Muscle of back (tissue), 13 donors: ENCODE results near the gene FGD3. TPM values are rescaled to one million over a fixed set of nuclear protein-coding genes. Genes with fewer than 3 reads are reported as not detected.
"Not testable (repeated sequence)": the region's sequence is repeated elsewhere in the genome, so short reads cannot be mapped to it uniquely, and the experiment has no call there.

Experiments
- DNase-seq, 3 donors: peaks; one replicate each; pipeline versions ENCODE4 v3.0.0 to v3.0.0-alpha.2; 2013
- long read RNA-seq, 9 donors: transcript quantifications; one replicate each; lab custom pipeline, GENCODE V29; 2026
- polyA plus RNA-seq, 10 donors: library from polyadenylated mRNA; unstranded; fragments of 120-200 nt; gene quantifications; one replicate each; pipeline ENCODE4 v1.2.1, GENCODE V29; 2013; ENCODE audit not compliant: insufficient read length in 10 of 10

The FGD3 gene, protein sequence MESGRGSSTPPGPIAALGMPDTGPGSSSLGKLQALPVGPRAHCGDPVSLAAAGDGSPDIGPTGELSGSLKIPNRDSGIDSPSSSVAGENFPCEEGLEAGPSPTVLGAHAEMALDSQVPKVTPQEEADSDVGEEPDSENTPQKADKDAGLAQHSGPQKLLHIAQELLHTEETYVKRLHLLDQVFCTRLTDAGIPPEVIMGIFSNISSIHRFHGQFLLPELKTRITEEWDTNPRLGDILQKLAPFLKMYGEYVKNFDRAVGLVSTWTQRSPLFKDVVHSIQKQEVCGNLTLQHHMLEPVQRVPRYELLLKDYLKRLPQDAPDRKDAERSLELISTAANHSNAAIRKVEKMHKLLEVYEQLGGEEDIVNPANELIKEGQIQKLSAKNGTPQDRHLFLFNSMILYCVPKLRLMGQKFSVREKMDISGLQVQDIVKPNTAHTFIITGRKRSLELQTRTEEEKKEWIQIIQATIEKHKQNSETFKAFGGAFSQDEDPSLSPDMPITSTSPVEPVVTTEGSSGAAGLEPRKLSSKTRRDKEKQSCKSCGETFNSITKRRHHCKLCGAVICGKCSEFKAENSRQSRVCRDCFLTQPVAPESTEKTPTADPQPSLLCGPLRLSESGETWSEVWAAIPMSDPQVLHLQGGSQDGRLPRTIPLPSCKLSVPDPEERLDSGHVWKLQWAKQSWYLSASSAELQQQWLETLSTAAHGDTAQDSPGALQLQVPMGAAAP
- polyA plus RNA-seq = 1 to 10 TPM; 2.1 to 7.2 (median 3.6) TPM
- long read RNA-seq, donor 1 = 0 reads
- long read RNA-seq, donor 2, partial matches to known transcripts = 0 of 1 reads
- long read RNA-seq, donor 2, other reads (novel, unspliced or antisense) = 0 of 1 reads
- long read RNA-seq, donor 3 = 0 reads
- long read RNA-seq, donor 4, partial matches to known transcripts = 0 of 1 reads
- long read RNA-seq, donor 4, other reads (novel, unspliced or antisense) = 0 of 1 reads
- long read RNA-seq, donor 5 = 0 reads
- long read RNA-seq, donor 6 = 0 reads
- long read RNA-seq, donor 7 = 0 reads
- long read RNA-seq, donor 8, partial matches to known transcripts = 0 of 1 reads
- long read RNA-seq, donor 8, other reads (novel, unspliced or antisense) = 0 of 1 reads
- long read RNA-seq, donor 9 = 0 reads

DNA sequence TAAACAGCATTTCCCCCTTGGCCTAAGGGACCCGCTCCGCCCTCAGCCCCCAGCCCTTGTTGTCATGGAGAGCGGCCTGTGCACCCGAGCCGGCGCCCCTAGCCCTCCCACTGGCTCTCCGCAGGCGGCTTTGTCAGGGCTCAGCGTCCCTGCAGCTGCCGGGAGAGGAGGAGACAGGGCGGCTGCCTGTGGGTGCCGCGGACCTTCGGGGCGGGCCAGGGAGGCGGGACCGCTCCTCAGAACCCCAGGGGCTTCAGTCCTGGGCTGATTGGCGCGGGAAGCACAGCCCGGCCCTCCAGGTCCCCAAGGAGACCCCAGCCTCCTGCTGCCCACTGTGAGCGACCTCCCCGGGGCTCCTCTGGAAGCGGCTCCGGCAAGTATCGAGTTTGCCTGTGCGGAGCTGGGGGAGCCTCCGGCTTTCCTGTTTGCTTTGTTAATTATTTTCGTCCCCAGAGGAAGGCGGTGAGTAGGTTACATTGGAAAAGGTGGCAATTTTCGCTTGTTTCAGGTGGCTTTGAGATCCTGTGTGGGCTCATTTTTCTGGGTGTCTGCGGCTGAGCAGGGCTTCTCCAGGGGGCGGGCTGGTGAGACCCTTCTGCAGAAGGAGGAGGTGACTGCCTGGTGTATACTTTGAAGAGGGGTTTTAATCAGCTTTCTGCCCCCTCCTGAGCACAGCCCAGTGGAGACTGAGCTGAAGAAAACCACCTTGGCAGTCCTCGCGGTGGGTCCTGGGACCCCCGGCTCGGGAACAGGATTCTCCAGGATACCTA is at the start of gene FGD3:
FGD3 (plus strand) TSS at position 256 of the 770 bp plus-strand sequence. CDS start 28,734 bp downstream, outside the sequence.
- peak in 1 of 3 donors; percentile 63 for DNase-seq

DNA sequence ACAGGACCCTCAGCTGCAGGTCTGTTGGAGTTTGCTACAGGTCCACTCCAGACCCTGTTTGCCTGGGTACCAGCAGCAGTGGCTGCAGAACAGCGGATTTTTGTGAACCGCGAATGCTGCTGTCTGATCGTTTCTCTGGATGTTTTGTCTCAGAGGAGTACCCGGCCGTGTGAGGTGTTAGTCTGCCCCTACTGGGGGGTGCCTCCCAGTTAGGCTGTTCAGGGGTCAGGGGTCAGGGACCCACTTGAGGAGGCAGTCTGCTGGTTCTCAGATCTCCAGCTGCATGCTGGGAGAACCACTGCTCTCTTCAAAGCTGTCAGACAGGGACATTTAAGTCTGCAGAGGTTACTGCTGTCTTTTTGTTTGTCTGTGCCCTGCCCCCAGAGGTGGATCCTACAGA is 42.2 kb upstream of the FGD3 start:
- not testable (repeated sequence) for DNase-seq

DNA sequence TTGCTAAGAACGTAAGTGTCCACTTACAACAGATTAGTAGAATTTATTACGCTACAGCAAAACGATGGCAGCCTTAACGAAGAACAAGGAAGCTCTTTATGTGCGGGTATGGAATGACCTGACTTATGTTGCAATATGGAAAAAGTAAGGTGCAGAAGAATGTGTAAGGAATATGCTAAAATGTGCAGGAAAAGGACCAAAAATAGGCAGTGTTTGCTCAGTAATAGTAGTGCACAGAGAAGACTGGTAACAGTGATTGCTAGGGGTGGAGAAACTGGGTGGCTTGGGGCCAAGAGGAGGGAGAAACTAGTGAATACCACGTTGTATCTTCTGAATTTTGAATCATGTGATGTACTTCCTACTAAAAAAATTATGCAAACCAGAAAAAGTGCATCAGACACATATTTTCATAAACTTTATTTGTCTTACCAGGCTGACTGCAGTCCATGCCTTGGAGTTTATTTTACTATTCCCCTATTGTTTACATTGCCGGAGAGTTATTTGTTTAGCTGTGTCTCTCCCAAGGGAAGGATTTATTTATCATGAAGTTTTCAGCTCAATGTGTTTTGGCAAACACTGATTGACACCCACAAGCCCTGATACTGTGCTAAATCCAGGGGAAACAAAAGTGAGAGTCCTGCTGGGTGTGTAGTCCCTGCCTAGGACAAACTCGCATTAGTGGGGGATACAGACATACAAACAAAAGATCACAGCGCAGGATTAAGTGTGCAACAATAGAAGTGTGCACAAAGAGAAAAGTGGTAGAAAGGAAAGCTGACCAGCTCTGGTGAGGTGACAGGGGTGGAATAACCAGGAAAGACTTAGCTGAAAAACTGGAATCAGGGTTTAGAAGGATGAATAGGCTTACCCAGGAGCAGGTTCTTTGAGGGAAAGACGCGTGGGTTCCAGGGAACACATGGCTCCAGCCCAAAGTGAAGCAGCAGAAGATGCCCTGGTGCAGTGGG is 35.5 kb upstream of the FGD3 start:
- DNase-seq = peak in 2 of 3 donors; percentile 3 to 32

DNA sequence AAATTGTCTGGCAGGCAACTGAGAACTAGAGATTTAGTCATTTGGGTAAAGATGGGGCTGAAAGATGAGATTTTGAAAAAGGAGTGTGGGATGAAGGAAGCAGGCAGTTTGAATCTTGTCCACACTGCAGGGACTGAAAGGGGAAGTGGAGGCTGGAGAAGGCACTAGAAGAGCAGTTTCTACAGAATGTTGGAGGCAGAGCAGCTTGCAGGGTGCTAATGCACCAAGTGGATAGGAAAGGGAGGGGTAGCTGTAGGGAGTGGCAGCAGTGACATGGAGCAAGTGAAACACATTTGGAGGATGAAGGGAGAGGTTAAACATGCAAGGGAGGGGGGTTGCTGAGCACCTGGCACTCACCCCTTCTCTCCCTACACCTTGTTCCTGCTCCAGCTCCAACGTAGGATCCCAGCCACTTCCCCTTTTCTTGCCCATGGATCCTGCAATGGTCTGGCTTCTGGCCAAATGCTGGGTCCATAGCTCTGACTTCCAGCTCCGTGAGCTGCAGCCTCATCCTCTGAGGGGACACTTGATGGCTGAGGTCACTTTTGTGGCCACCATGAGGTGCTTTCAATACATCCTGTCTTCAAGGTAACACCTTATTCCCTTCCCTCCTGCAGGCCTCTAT is 30.0 kb upstream of the FGD3 start:
- no peak for DNase-seq

DNA sequence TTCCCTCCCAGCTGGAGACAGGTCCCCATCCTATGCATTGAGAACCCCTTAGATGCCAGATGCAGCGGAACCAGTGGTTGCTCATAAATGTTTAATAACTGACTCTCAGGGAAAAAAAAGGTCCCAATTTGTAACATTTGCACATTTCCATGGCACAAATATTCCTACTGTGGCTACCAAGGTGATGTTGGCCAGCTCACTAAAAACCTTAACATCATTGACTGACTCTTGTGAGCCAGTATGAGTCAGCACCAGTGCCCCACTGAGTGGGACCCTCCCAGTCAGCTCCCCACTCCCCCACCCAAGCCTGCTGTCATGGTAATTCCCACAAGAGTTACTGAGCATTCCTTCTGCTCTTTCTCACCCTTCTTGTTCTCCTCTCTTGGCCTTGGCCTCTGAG is 26.9 kb upstream of the FGD3 start:
- no peak for DNase-seq

DNA sequence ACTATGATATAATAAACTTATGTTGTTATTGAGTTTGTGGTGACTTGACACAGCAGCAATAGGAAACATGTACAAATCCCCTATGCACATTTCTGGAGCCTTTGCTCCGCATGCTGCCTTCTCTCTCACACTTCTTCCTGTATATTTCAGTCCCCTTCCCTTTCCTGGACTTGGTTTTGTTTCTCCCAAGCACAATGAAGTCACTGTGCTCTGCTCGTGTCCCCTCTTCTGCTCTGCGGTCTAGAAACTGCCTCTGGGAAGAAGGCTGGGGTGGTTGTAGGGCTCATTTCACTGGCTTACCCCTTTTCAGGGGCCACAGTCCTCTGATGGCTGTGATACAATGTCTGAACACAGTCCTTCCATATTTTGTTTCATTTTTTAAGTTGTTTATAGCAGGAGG is 15.7 kb upstream of the FGD3 start:
- DNase-seq = no peak

DNA sequence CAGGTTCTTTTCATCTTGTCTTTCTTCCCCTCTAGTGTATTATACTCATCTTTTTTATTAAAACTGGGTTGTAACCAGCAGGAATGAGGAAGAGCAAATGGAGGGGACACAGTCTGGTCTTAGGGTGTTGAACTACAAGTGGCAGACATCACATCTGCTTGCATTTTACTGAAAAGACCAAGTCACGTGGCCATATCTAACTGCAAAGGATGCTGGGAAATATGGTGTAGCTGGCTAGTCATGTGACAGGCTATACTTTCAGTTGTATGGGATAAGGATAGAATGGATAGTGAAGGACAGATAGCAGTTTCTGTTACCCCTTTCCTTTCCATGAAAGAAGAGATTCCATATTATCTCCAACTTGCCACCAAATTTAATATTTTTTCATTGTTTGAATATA is 13.0 kb upstream of the FGD3 start:
- no peak for DNase-seq

DNA sequence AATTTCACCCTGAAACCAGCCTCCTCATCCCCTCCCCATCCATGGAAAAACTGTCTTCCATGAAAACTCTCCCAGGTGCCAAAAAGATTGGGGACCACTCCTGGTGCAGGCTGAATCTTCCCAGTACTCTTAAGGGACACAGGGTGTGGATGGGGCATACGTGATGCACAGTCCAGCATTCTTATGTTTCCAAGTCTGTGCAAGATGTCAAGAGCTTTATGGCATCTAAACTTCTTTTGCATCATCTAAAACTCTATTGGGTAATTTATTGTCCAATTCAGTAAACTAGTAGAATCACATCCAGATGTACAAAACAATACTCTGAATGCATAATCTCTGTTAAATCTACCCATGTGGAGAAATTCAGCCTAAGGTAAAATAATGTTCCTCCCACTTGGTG is 9.3 kb upstream of the FGD3 start:
- peak in 1 of 3 donors; percentile 37 for DNase-seq

DNA sequence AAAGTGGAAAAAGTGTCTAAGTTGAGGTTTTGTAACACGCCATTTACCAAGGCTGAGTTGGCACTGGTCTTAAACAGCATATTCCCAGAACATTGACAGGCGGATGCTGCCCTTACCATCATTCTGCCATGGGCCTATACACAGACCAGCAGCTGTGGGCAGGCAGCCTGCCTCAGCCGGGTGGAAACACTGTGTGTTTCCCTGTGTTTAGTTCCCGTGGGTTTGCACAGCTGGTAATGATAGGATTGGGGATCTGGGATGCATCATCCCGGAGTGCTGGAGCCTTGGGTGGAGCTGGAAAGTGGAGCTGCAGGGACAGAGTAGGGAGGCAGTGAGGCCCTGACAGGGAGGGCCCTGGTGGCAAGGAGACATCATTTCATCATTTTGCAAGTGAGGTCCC is 5.5 kb upstream of the FGD3 start:
- peak in 1 of 3 donors; percentile 66 for DNase-seq

DNA sequence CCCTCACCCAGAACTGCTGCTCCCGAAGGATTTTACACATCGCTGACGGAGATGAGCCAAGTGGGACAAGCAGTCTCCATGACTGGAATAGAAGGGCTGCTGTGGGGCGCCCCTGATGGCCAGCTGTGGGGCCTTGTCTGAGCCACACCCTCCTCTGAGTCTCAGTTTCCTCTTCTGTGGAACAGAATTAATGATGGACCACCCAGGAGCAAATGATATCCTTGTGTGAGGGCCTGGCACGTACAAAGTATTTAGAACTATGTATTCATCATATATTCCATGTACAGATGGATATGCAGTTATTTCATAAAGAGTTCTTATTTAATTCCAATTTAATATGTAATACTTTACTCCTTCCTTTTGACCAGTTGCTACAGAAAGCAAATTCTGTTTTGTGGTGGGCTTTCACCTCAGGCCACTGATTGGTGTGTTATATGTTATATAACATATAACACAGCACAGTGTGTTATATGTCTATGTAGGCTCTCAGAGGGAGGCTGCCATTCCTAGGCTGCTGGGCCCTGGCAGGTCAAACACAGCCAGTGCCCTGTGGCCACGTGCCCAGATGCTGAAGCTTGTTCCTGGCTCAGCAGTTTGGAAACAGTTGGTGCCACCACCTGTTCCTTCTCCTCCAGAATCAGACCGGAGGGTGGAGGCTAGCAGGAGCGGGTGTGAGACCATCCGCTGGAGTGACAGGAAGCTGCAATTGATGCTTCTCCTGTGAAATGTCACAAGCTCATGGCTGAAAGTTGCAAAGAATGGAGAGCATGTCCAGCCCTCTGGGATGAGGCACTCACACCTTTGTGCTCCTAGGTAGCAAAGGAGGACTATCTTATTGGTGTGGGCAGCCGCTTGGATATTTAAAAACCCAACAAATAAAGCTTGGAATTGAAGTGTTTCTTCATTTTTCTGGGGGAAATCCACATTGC is 4.4 kb upstream of the FGD3 start:
- DNase-seq = peak; percentile 67 to 81 (median 77)

DNA sequence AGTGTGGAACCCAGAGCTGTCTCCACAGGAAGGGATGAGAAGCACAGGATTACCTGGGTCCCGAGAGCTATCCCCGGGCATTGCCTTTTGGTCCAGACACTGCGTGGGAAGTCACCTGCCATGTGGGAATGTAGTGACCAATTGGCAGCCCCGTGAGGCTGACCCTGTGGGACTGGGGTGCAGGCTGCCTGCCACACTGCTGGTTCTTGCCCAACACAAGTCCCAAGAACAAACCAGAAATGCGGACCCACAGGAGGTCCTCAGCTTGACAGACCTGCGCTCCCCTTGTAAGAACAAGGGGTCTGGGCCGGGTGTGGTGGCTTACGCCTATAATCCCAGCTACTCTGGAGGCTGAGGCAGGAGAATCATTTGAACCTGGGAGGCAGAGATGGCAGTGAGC is 2.4 kb upstream of the FGD3 start:
- no peak for DNase-seq

DNA sequence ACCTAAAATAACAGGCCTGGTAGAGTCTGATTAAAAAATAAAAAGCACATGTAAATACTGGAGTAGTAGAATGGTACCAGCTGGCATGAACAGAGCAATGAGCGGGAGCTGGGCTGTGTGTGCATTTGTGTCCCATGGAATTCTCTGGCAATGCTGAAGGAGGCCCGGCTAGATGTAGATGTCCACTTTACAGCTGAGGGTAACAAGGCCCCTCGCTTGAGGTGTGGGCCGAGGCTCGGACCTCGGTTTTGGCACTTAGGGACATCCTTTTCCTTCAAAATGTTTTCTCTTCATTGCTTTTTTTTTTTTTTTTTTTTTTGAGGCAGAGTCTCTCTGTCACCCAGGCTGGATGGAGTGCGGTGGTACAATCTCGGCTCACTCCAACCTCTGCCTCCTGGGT is 1.5 kb upstream of the FGD3 start:
- DNase-seq = no peak

DNA sequence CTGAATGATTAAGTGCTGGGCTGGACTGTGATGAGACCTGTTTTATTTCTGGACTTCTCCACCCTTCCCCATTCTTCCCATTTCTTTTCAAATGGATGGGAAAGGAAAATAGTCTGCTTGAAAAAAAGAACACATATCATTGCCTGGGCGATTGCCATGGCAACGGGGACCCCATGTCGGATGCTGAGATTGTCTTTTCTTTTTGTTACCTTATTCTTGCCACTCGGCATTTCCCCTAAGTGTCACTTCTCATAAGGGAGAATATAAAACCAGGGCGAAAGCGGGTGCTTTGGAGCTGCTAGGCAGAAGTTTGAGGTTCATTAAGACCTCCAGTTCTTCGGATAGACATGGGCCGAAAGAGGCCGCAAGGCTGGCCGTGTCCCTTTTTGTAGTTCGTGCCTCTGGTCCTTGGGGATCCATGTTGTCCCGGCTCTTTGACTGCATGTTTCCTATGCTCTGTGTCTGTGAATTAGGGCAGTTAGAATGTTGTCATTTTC is 763 bp downstream of the FGD3 start:
- no peak for DNase-seq

DNA sequence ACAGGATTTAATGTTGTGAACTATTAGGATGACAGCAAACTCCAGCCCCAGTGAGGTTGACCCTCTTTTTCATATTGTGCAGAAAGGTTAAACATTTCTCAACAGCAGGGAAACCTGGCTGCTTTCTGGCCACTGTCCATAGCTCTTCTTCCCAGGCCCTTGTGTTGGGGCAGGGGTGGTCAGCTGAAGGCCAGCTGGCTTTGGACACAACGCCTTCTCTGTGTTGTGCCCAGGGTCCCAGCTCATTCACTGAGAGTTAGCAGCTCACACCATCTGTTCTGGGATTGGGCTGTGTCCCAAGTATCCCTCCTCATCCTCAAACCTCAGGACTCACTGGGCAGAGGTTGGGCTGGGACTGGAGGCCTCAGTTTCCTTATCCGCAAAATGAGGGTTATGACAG is 1.3 kb downstream of the FGD3 start:
- no peak for DNase-seq

DNA sequence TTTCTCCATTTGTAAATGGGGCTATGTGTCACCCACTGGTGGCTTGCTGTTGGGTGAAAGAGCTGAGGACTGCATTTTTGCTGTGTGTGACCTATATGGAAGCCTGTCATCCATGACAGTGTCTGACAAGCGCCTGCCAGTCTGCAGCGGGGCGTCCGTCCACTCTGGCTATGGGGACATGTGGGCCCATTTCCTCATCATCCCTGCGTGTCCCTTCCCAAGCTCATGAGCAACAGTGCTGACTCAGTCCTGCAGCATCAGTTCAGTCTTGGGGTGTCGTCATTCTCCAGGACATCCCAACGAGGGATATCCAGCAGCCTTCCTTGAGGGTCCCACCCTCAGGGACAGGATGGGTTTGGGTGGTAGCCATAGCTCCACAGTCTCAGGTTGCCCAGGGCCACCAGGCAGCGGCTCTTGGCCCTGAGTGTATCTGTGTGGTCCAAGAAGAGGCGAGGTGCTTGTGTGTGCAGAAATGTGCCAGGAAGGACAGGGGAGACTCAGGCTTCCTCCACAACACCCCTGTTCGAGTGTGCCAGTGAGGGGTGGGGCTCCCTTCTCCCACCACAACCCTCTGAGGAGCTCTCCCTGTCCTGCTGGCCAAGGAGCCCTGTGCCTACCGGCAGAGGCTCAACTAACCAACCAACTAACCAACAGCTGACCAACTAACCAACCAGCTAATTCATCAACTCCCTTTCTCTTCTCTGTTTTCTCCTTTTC is 2.1 kb downstream of the FGD3 start:
- no peak for DNase-seq

DNA sequence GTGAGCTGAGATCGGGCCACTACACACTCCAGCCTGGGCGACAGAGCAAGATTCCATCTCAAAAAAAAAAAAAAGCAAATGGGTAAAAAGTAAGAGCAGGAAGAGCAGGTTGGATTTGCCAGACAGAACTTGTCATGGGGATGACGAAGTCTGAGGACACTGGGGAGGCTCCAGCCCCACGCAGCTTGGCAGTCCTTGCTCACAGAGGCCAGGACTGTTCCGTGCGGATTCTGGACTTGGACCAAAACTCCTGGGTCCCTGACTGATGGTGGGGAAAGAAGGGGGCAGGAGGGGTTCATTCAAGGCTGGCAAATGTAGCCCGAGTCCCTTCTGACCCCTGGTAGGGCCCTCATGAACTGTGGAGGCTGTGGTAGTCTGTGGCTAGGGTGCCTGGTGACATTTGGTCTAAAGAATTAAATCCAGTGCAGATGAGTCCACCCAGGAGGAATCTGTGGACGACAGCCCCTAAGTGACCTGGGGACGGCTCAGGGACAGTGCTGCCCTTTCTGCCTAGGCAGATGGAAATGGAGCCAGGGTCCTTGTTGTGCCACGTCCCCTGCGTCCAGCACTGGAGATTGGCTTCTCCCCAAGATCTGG is 3.1 kb downstream of the FGD3 start:
- no peak for DNase-seq

DNA sequence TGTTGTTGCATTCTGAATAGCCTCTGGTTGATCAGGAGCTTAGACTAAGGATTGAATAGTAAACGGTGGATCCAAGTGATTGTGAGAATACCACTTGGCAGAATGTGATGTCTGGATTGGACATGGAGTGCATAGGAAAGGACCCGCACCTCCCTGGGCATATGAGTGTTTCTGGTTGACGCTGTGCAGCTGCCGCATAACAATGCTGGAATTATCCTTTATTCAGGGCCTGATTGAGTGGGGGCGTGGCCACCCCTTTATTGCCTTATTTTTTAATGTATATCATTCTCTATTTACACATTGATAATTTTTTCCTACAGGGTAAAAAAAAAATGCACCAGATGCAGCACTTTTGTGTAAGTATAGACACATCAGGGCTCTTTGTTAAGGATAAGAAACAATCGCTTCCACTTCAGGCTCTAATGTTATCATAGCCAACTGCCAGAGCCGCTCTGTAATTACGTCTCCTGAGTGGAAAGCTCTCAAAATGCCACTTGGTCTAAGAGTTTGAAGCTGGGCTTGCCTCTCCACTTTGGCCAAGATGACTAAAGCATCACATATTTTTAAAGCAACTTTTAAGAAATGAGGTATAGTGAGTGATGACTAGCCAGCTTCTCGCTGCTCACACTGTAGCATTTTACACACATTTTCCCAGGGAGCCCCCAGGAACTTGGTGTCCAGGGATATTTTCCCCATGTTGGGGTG is 5.7 kb downstream of the FGD3 start:
- DNase-seq = peak in 1 of 3 donors; percentile 11
